Gastrocnemius medialis (tissue), 4 donors: ENCODE results near the gene ICAM3. TPM values are rescaled to one million over a fixed set of nuclear protein-coding genes. Genes with fewer than 3 reads are reported as not detected.
"Not testable (repeated sequence)": the region's sequence is repeated elsewhere in the genome, so short reads cannot be mapped to it uniquely, and the experiment has no call there.

Source experiments
- ATAC-seq, 2 donors: fragments of 150-250 bp; one replicate each; pipeline ENCODE4 v1.9.1; 2016
- DNase-seq, 2 donors: peaks; one replicate each; pipeline ENCODE4 v3.0.0-alpha.2; 2019
- H3K27ac ChIP-seq, 4 donors: fragments of 200-600 bp; sonication (generic); 1 replicate in 1 of 4; 2 replicates in 3 of 4; pipeline ENCODE4 v1.5.1; 2016 to 2018; ENCODE audit warnings: mild to moderate bottlenecking in 2 of 4, moderate library complexity in 1 of 4
- H3K27me3 ChIP-seq, 3 donors: fragments of 200-600 bp; sonication (generic) in 2 of 3; 1 replicate in 1 of 3; 2 replicates in 2 of 3; pipeline versions ENCODE4 v1.5.1 to v1.6.0; 2016 to 2019; ENCODE audit warnings: mild to moderate bottlenecking in 1 of 3, moderate library complexity in 1 of 3
- H3K36me3 ChIP-seq, 2 donors: fragments of 200-600 bp; sonication (generic) in 1 of 2; one replicate each; pipeline ENCODE4 v1.5.1; 2017 to 2018
- H3K4me1 ChIP-seq, 2 donors: fragments of 200-600 bp; sonication (generic) in 1 of 2; one replicate each; pipeline ENCODE4 v1.5.1; 2016 to 2017; ENCODE audit warnings: mild to moderate bottlenecking in 2 of 2
- H3K4me3 ChIP-seq, 4 donors: fragments of 200-600 bp; sonication (generic) in 3 of 4; 1 replicate in 1 of 4; 2 replicates in 3 of 4; pipeline ENCODE4 v1.5.1; 2016 to 2019; ENCODE audit warnings: mild to moderate bottlenecking in 2 of 4
- H3K9me3 ChIP-seq, 3 donors: fragments of 200-600 bp; sonication (generic) in 2 of 3; 1 replicate in 1 of 3; 2 replicates in 2 of 3; pipeline ENCODE4 v1.5.1; 2016 to 2019
- CTCF ChIP-seq, 5 experiments: fragments of 450-650 bp in 3 of 5; fragments of 200-600 bp in 2 of 5; sonication (generic) in 2 of 5; IDR thresholded peaks in 4 of 5; conservative IDR thresholded peaks in 1 of 5; 1 replicate in 4 of 5; 2 replicates in 1 of 5; pipeline ENCODE4 v1.5.1; 2016 to 2019; ENCODE audit warnings: antibody characterized with exemption in 5 of 5, mild to moderate bottlenecking in 3 of 5, moderate library complexity in 3 of 5
- POLR2A ChIP-seq, 2 donors: fragments of 450-650 bp; IDR thresholded peaks; one replicate each; pipeline ENCODE4 v1.6.1; 2017; ENCODE audit warnings: antibody characterized with exemption in 2 of 2, mild to moderate bottlenecking in 2 of 2, moderate library complexity in 2 of 2
- in situ Hi-C, 4 donors: fragments of 200-750 bp; cut with MboI; loops; one replicate each; pipeline versions ENCODE4 v1.15.0 to v1.8.0; 2017; ENCODE audit warnings: low sequenced_read_pairs in 4 of 4
- intact Hi-C: fragments of 100-400 bp; cut with DNase I; formaldehyde crosslinking; loops from one replicate; pipeline ENCODE4 v1.15.1; 2023; ENCODE audit warnings: low total_unique reads
- total RNA-seq, 4 donors: library from RNA; depleted of rRNA; stranded (reverse); fragments of >200 nt; gene quantifications; one replicate each; pipeline versions ENCODE4 v1.1.0 to v1.2.3, GENCODE V29; 2016

The ICAM3 gene, protein sequence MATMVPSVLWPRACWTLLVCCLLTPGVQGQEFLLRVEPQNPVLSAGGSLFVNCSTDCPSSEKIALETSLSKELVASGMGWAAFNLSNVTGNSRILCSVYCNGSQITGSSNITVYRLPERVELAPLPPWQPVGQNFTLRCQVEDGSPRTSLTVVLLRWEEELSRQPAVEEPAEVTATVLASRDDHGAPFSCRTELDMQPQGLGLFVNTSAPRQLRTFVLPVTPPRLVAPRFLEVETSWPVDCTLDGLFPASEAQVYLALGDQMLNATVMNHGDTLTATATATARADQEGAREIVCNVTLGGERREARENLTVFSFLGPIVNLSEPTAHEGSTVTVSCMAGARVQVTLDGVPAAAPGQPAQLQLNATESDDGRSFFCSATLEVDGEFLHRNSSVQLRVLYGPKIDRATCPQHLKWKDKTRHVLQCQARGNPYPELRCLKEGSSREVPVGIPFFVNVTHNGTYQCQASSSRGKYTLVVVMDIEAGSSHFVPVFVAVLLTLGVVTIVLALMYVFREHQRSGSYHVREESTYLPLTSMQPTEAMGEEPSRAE
- 1 to 10 TPM; 2.0 to 5.0 (median 3.2) TPM for total RNA-seq

DNA sequence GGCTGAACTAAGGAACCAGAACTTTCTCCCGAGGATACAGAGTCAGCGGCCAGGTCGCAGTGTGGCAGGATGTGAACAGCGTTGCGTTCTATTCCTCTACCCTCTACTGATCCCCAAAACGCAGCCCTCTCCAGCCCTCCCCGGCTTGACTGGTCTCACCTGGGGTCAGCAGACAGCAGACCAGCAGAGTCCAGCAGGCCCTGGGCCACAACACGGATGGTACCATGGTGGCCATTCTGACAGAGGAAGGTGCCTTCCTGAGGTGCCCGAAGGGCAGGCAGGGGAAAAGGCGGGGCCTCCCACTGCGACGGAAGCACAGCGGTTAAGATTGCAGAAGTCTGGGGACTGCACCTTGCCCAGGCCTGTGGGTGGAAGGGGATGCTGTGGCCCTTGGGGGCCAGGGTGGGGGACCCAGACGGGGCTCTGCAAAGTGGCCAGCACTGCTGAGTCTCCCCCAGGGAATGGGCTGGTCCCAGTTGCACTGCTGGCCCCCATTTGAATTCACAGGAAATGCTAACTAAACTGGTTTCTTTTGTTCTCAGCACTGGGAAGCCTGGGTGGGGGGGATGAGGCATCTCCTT lies at the start of gene ICAM3:
TSS of gene ICAM3 (minus strand) at position 245 of the 581 bp plus-strand sequence. CDS start at position 235, 10 bp downstream.
- no peak for DNase-seq
- Histone ChIP-seq H3K27ac (no peak within 1 kb of the TSS), H3K4me3 (no peak within 1 kb of the TSS)

GRCh38 chr19:10388957-10389356 lies 49.5 kb upstream of the ICAM3 start:
- H3K27ac ChIP-seq = no peak overlapping the region
- peaks cover 0 to 32% of the 10 kb centered on the region in 2 donors for H3K36me3 ChIP-seq
- H3K9me3 ChIP-seq = no peaks in the 10 kb centered on the region
- intact Hi-C loops (loop anchor here (1.0 to 10.0 kb wide), 3 partner anchors 120 to 274 kb away; partner anchors contain the start of genes EIF3G and P2RY11), in situ Hi-C loops (loop anchor here (5.0 to 25.0 kb wide), 3 partner anchors 122 to 464 kb away; partner anchors contain the start of gene OLFM2 (in 3 of the 4))
- ATAC-seq = peak; percentile 72 to 73
- TF ChIP-seq CTCF (IDR thresholded peaks at IDR 0.05 in 4 of 5, conservative IDR thresholded peaks at IDR 0.05 in 1 of 5) (peak; percentile 87 to 96 (median 92)), POLR2A (IDR thresholded peaks at IDR 0.05) (no peak)
- no peaks in the 10 kb centered on the region for H3K27me3 ChIP-seq
- peak; percentile 64 to 77 for DNase-seq
- peaks cover 0 to 7% of the 10 kb centered on the region in 2 donors for H3K4me1 ChIP-seq
- no peak overlapping the region for H3K4me3 ChIP-seq

More for the DNA sequence above, at the start of gene ICAM3:
- peaks cover 2 to 3% of the 10 kb centered on the region in 2 donors for H3K4me1 ChIP-seq
- ATAC-seq = no peak
- no peaks in the 10 kb centered on the region for H3K36me3 ChIP-seq
- no peaks in the 10 kb centered on the region for H3K9me3 ChIP-seq
- in situ Hi-C loops = no loop called here
- TF ChIP-seq POLR2A (IDR thresholded peaks at IDR 0.05) (no peak), CTCF (IDR thresholded peaks at IDR 0.05 in 4 of 5, conservative IDR thresholded peaks at IDR 0.05 in 1 of 5) (no peak)
- intact Hi-C loops = loop anchor here (10.0 kb wide), 2 partner anchors 225 to 505 kb away; partner anchors contain the start of genes EIF3G, P2RY11 and PIN1
- H3K27me3 ChIP-seq = no peaks in the 10 kb centered on the region

DNA sequence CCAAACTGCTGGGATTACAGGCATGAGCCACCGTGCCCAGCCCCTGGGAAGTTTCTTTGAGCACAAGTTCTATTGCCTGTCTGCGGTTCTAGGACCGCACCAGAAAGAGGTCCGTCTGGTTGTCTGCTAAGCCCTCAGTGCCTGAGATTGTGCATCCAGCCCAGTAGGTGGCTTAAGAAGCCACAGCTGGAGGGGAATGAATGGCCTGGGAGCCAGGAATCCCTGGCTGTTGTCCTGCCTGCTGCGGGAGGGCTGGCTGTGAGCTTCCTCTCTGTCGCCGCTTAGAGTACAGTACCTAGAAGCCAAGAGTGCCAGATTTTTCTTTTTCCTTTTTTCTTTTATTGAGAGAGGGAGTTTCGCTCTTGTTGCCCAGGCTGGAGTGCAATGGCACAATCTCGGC lies 45.2 kb upstream of the ICAM3 start:
- Histone ChIP-seq H3K4me1 (peaks cover 8 to 15% of the 10 kb centered on the region in 2 donors), H3K27ac (no peak overlapping the region), H3K27me3 (no peaks in the 10 kb centered on the region), H3K4me3 (no peak overlapping the region), H3K36me3 (no peaks in the 10 kb centered on the region), H3K9me3 (no peaks in the 10 kb centered on the region)
- DNase-seq = no peak
- ATAC-seq = no peak
- intact Hi-C loops (loop anchor here (10.0 kb wide), 1 partner anchor 270 kb away; the partner anchor contains the start of genes EIF3G and P2RY11), in situ Hi-C loops (loop anchor here (10.0 to 25.0 kb wide), 2 partner anchors 447 to 460 kb away; partner anchors contain the start of gene OLFM2 (in 3 of the 4))
- TF ChIP-seq POLR2A (IDR thresholded peaks at IDR 0.05) (no peak), CTCF (IDR thresholded peaks at IDR 0.05 in 4 of 5, conservative IDR thresholded peaks at IDR 0.05 in 1 of 5) (no peak)

DNA sequence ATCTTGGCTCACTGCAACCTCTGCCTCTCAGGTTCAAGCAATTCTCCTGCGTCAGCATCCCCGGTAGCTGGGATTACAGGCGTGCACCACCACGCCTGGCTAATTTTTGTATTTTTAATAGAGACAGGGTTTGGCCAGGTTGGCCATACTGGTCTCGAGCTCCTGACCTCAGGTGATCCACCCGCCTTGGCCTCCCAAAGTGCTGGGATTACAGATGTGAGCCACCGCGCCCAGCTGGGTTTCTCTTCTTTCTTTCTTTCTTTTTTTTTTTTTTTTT lies 43.7 kb upstream of the ICAM3 start:
- H3K36me3 ChIP-seq, DNase-seq, ATAC-seq, H3K27ac ChIP-seq, H3K4me3 ChIP-seq, H3K27me3 ChIP-seq, H3K9me3 ChIP-seq: not testable (repeated sequence)
- peaks cover 10 to 14% of the 10 kb centered on the region in 2 donors for H3K4me1 ChIP-seq
- intact Hi-C loops = loop anchor here (10.0 kb wide), 1 partner anchor 268 kb away; the partner anchor contains the start of genes EIF3G and P2RY11
- in situ Hi-C loops = loop anchor here (10.0 to 25.0 kb wide), 2 partner anchors 446 to 458 kb away; partner anchors contain the start of gene OLFM2 (in 3 of the 4)
